H1 (cell line): ENCODE data around the gene PSME1.

Source experiments
- CREB1 ChIP-seq: IDR thresholded peaks from 2 replicates; pipeline ENCODE4 v1.6.1; 2012; ENCODE audit warnings: inconsistent platforms
- EGR1 ChIP-seq: IDR thresholded peaks from 2 replicates; pipeline ENCODE4 v1.6.1; 2011; ENCODE audit warnings: low read depth, low read length, borderline replicate concordance
- EP300 ChIP-seq, 2 experiments: IDR thresholded peaks; 1 replicate in 1 of 2; 2 replicates in 1 of 2; pipeline ENCODE4 v1.6.1; 2011 to 2012; ENCODE audit warnings: low read depth in 2 of 2, low read length in 2 of 2, mild to moderate bottlenecking in 2 of 2, borderline replicate concordance in 1 of 2, inconsistent platforms in 1 of 2, moderate library complexity in 1 of 2
- EZH2 ChIP-seq: fragments of 200-600 bp; sonication (generic); IDR thresholded peaks from 2 replicates; pipeline ENCODE4 v1.7.1; 2012; ENCODE audit warnings: low read depth, mild to moderate bottlenecking, moderate library complexity, low read length, inconsistent platforms; ENCODE audit not compliant: severe bottlenecking
- HDAC6 ChIP-seq: IDR thresholded peaks from one replicate; pipeline ENCODE4 v1.7.1; 2012; ENCODE audit warnings: low read depth, mild to moderate bottlenecking, inconsistent platforms, low read length, moderate library complexity
- MAFK ChIP-seq: IDR thresholded peaks from 2 replicates; pipeline ENCODE4 v1.6.1; 2012; ENCODE audit warnings: low read depth, mild to moderate bottlenecking, improper control_type of control experiment, low read length
- POLR2A ChIP-seq, 2 experiments: IDR thresholded peaks; 1 replicate in 1 of 2; 2 replicates in 1 of 2; pipeline ENCODE4 v1.6.1; 2011; ENCODE audit warnings: low read depth in 2 of 2, low read length in 2 of 2, mild to moderate bottlenecking in 2 of 2; ENCODE audit errors: control extremely low read depth in 1 of 2
- POLR2AphosphoS5 ChIP-seq: IDR thresholded peaks from 2 replicates; pipeline ENCODE4 v1.6.1; 2011; ENCODE audit warnings: low read depth, low read length
- RFX5 ChIP-seq: IDR thresholded peaks from 2 replicates; pipeline ENCODE4 v1.6.1; 2011; ENCODE audit warnings: low read depth, low read length, improper control_type of control experiment, borderline replicate concordance
- RNF2 ChIP-seq: fragments of 200-900, 300-1000 bp; sonication (generic); IDR thresholded peaks from 2 replicates; pipeline ENCODE4 v1.7.1; 2016; ENCODE audit warnings: borderline replicate concordance, low read depth, mild to moderate bottlenecking, antibody characterized with exemption, low read length; ENCODE audit not compliant: poor library complexity, severe bottlenecking; ENCODE audit errors: missing control alignments
- TF ChIP-seq, protein P1 (sequence below), 3 experiments: IDR thresholded peaks; 1 replicate in 2 of 3; 2 replicates in 1 of 3; pipeline versions ENCODE4 v1.5.1 to v1.6.1; 2011; ENCODE audit warnings: low read length in 3 of 3, mild to moderate bottlenecking in 3 of 3, inconsistent platforms in 2 of 3, low read depth in 1 of 3, moderate library complexity in 1 of 3; ENCODE audit not compliant: insufficient read depth in 1 of 3; ENCODE audit errors: control extremely low read depth in 1 of 3

DNA sequence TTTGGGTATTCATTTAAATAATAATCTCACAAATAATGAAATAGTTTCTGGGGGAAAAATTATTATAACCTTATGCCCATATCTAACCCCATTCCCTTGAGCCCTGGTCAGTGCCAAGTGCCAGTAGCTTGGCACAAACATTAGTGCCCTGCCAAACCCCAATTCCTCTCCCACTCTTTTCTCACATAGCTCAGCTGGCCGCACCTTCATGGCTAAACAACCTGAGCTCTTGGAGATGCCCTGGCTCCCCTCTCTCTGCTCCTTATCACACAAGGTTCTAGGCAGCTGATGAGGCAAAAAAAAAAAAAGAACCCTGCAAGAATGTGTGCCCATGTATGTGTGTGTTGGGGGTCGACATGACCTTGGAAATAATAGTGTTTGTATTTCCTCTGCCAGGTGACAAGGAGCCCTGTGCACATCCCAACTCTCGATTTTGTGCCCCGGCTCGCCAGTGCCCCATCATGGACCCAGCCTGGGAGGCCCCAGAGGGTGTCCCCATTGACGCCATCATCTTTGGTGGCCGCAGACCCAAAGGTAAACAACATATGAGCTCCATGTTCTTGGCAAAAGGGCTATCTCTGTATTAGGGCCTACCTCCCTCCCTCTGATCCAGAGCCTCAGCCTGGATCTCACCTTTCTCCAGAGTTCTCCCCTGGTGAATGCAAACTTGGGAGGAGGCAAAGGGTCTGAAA, 33.5 kb upstream of the PSME1 start:
- TF ChIP-seq CREB1 (no peak), HDAC6 (no peak), MAFK (no peak), RNF2 (no peak), RFX5 (no peak), POLR2A (IDR thresholded peaks at IDR 0.05; ENCODE audit: control extremely low read depth in 1 of 2, low read depth in 2 of 2, low read length in 2 of 2) (no peak), POLR2AphosphoS5 (no peak; the same call in 1 of the 2 replicates), EP300 (IDR thresholded peaks at IDR 0.05; ENCODE audit: borderline replicate concordance in 1 of 2, low read depth in 2 of 2, low read length in 2 of 2) (no peak), EGR1 (no peak), EZH2 (no peak)
- TF ChIP-seq, protein P1, sequence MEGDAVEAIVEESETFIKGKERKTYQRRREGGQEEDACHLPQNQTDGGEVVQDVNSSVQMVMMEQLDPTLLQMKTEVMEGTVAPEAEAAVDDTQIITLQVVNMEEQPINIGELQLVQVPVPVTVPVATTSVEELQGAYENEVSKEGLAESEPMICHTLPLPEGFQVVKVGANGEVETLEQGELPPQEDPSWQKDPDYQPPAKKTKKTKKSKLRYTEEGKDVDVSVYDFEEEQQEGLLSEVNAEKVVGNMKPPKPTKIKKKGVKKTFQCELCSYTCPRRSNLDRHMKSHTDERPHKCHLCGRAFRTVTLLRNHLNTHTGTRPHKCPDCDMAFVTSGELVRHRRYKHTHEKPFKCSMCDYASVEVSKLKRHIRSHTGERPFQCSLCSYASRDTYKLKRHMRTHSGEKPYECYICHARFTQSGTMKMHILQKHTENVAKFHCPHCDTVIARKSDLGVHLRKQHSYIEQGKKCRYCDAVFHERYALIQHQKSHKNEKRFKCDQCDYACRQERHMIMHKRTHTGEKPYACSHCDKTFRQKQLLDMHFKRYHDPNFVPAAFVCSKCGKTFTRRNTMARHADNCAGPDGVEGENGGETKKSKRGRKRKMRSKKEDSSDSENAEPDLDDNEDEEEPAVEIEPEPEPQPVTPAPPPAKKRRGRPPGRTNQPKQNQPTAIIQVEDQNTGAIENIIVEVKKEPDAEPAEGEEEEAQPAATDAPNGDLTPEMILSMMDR (IDR thresholded peaks at IDR 0.05; ENCODE audit: control extremely low read depth in 1 of 3, insufficient read depth in 1 of 3, low read depth in 1 of 3, low read length in 3 of 3), result no peak
